Measurements from ENCODE around the gene MCAM. TPM values are rescaled to one million over a fixed set of nuclear protein-coding genes. Genes with fewer than 3 reads are reported as not detected.
A peak's percentile ranks its signal among the peaks of the same experiment; 100 is the strongest.

The MCAM gene
- total and polyA plus RNA-seq, 2 of the 8 experiments (the other 6 are each of a cell fraction or from before 2014, with no cell fraction given) = 22.4 to 32.2 TPM

DNA sequence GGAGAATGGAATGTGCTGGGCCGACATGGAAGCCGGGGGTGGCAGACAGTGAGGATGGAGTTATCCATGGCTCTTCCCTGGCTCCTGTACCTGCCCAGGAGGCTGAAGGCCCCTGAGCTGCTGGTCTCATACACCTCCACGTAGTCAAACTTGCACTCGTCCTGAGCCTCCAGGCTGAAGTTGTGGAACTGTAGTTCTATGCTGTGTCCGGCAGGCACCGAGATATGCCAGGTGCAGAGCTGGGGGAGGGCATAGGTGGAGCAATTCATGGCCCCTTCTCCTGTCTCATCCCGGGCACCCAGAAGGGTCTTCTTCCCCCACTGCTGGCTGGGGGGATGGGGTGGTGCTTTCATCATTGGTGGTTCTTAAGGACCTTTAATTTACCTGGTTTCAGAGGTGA lies 26.8 kb upstream of the MCAM start:
- WGBS, 2 experiments (ENCODE audit: extremely low coverage in 1 of 2, insufficient coverage in 1 of 2, insufficient read length in 1 of 2, insufficient replicate concordance in 2 of 2, low coverage in 1 of 2, low lambda C conversion rate in 2 of 2, missing lambda C conversion rate in 1 of 2) = 89% methylated on average over 7 of the region's 7 CpGs; no CpG with 5 or more reads in 1 of the 2 experiments

More for the DNA sequence above, 26.8 kb upstream of the MCAM start:
- H3K4ac ChIP-seq (replicated peaks; ENCODE audit: insufficient read length, low read depth, low read length) = no peak overlapping the region
- H3K36me3 ChIP-seq (ENCODE audit: control insufficient read depth in 2 of 4, insufficient read depth in 4 of 4, low read length in 3 of 4) = no peaks in the 10 kb centered on the region
- H3K27ac ChIP-seq (ENCODE audit: low read depth, low read length) = no peak overlapping the region
- FAIRE-seq = no peak
- no peaks in the 10 kb centered on the region for H3K79me2 ChIP-seq (ENCODE audit: control insufficient read depth in 1 of 2, insufficient read depth in 2 of 2, low read length in 2 of 2)
- no peaks in the 10 kb centered on the region; the same call in 1 of the 2 replicates for H3K79me1 ChIP-seq (ENCODE audit: low read depth, low read length)
- H4K5ac ChIP-seq (ENCODE audit: insufficient read length, low read depth, low read length) = no peak overlapping the region
- POLR2A ChIA-PET (ENCODE audit: partially characterized antibody) = interaction anchor here (1.0 to 1.6 kb wide), 3 partner anchors 28 to 75 kb away, joined by 3 read pairs; no protein-coding TSS in a partner anchor
- no peak overlapping the region for H3K18ac ChIP-seq (ENCODE audit: extremely low read depth, low read length)
- no peaks in the 10 kb centered on the region for H3K9me3 ChIP-seq (ENCODE audit: insufficient read depth in 2 of 2, low read depth in 1 of 2, low read length in 1 of 2)
- H3K14ac ChIP-seq (ENCODE audit: insufficient read length) = no peak overlapping the region
- no peak overlapping the region for H2BK120ac ChIP-seq (replicated peaks; ENCODE audit: low read depth, low read length)
- H2BK20ac ChIP-seq (ENCODE audit: low read length) = no peak overlapping the region
- DNase-seq (ENCODE audit: low read depth in 1 of 2, low spot score in 2 of 2) = no peak
- no peak overlapping the region for H2BK15ac ChIP-seq (ENCODE audit: low read length)
- H3K27me3 ChIP-seq (replicated peaks in 1 of 4; ENCODE audit: control insufficient read depth in 3 of 4, extremely low read depth in 1 of 4, insufficient read depth in 3 of 4, low read length in 3 of 4) = peaks cover 12 to 45% (median 32%) of the 10 kb centered on the region in 4 experiments
- H2AK5ac ChIP-seq (ENCODE audit: low read depth, low read length) = 0 out of 2 replicates have a peak overlapping the region, but pooled peaks have one; percentile 13
- no peak overlapping the region; the same call in 1 of the 2 replicates for H4K8ac ChIP-seq (ENCODE audit: extremely low read depth, insufficient read depth, low read length)
- no peak overlapping the region for H2AFZ ChIP-seq (ENCODE audit: low read length)
- no peak overlapping the region for H4K91ac ChIP-seq (replicated peaks; ENCODE audit: insufficient read length, low read length)
- H3K56ac ChIP-seq (replicated peaks; ENCODE audit: insufficient read length, low read depth, low read length) = no peak overlapping the region
- H3K4me3 ChIP-seq (ENCODE audit: extremely low read depth in 1 of 4, insufficient read depth in 2 of 4, low read depth in 3 of 4, low read length in 4 of 4) = no peak overlapping the region
- no peak overlapping the region for H2BK12ac ChIP-seq (ENCODE audit: low read depth, low read length)
- no peak overlapping the region for H3K9ac ChIP-seq (replicated peaks in 1 of 4; ENCODE audit: extremely low read depth in 1 of 4, low read depth in 3 of 4, low read length in 3 of 4)
- CTCF ChIA-PET (ENCODE audit: partially characterized antibody) = interaction anchor here (1.1 to 20.0 kb wide), 10 partner anchors 9 to 237 kb away, joined by 3 to 463 read pairs (median 6); partner anchors contain the start of genes MCAM and USP2
- H3K4me2 ChIP-seq (ENCODE audit: insufficient read depth in 1 of 2, low read depth in 2 of 2, low read length in 2 of 2) = no peak overlapping the region
- peaks cover 5 to 20% (median 16%) of the 10 kb centered on the region in 4 experiments; a peak in 6 of 7 replicates for H3K4me1 ChIP-seq (replicated peaks in 1 of 4; ENCODE audit: control insufficient read depth in 3 of 4, insufficient read depth in 4 of 4, low read length in 3 of 4)
- no peak overlapping the region for H3K23ac ChIP-seq (ENCODE audit: insufficient read length)
- H3K23me2 ChIP-seq (ENCODE audit: low read depth, low read length) = peaks cover 17% of the 10 kb centered on the region; the same call in 1 of the 2 replicates
- H4K20me1 ChIP-seq (replicated peaks in 1 of 2; ENCODE audit: control insufficient read depth in 1 of 2, insufficient read depth in 2 of 2, low read length in 2 of 2) = peaks cover 3 to 9% of the 10 kb centered on the region in 2 experiments
- no peak overlapping the region for H2BK5ac ChIP-seq (ENCODE audit: low read depth, low read length)
- TF ChIP-seq PHF8 (conservative IDR thresholded peaks at IDR 0.05; ENCODE audit: low read depth, low read length) = no peak
- TF ChIP-seq, protein P1, sequence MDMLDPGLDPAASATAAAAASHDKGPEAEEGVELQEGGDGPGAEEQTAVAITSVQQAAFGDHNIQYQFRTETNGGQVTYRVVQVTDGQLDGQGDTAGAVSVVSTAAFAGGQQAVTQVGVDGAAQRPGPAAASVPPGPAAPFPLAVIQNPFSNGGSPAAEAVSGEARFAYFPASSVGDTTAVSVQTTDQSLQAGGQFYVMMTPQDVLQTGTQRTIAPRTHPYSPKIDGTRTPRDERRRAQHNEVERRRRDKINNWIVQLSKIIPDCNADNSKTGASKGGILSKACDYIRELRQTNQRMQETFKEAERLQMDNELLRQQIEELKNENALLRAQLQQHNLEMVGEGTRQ (IDR thresholded peaks at IDR 0.05; ENCODE audit: low read length) = no peak
- TF ChIP-seq ASH2L (IDR thresholded peaks at IDR 0.05; ENCODE audit: low read length) = no peak
- no peak for TF ChIP-seq HDAC2 (IDR thresholded peaks at IDR 0.05; ENCODE audit: borderline replicate concordance in 1 of 2, low read depth in 2 of 2, low read length in 2 of 2)
- no peak for TF ChIP-seq CBX5 (IDR thresholded peaks at IDR 0.05; ENCODE audit: low read depth, low read length)
